Type B pancreatic cell (in vitro differentiated cells): ENCODE results near the gene GART. TPM values are rescaled to one million over a fixed set of nuclear protein-coding genes. Genes with fewer than 3 reads are reported as not detected.

Experiments used
- DNase-seq: peaks from one replicate; pipeline ENCODE4 v3.0.0; 2021; ENCODE audit warnings: mixed read lengths; ENCODE audit not compliant: unreplicated experiment; ENCODE audit errors: extremely low spot score
- H3K27ac Mint-ChIP-seq: 2 replicates; pipeline ENCODE4 v1.8.0; 2021; ENCODE audit warnings: mild to moderate bottlenecking, mixed read lengths
- H3K27me3 Mint-ChIP-seq: 2 replicates; pipeline ENCODE4 v1.8.0; 2021; ENCODE audit warnings: mixed read lengths
- H3K36me3 Mint-ChIP-seq: 2 replicates; pipeline ENCODE4 v1.8.0; 2021; ENCODE audit warnings: mixed read lengths
- H3K4me1 Mint-ChIP-seq: one replicate; pipeline ENCODE4 v1.8.0; 2021; ENCODE audit warnings: mixed read lengths; ENCODE audit not compliant: unreplicated experiment
- H3K4me3 Mint-ChIP-seq: 2 replicates; pipeline ENCODE4 v1.8.0; 2021; ENCODE audit warnings: mild to moderate bottlenecking, mixed read lengths
- H3K9me3 Mint-ChIP-seq: 2 replicates; pipeline ENCODE4 v1.8.0; 2021; ENCODE audit warnings: mixed read lengths
- CTCF ChIP-seq: fragments of 200-600 bp; sonication (generic); conservative IDR thresholded peaks from 2 replicates; pipeline ENCODE4 v1.5.0; 2021; ENCODE audit warnings: antibody characterized with exemption, mild to moderate bottlenecking
- total RNA-seq: library from RNA; stranded (reverse); gene quantifications from 2 replicates; pipeline ENCODE4 v1.2.1, GENCODE V29; 2021; ENCODE audit warnings: low replicate concordance

The GART gene
- total RNA-seq, 1 donor from 2014 or later: 107 TPM

- no peak for DNase-seq
- peaks cover 10% of the 10 kb centered on the region for H3K4me1 Mint-ChIP-seq
- TF ChIP-seq CTCF: no peak
- H3K36me3 Mint-ChIP-seq: peaks cover 33% of the 10 kb centered on the region
- H3K27ac Mint-ChIP-seq: no peak overlapping the region
- H3K4me3 Mint-ChIP-seq: no peak overlapping the region
- H3K27me3 Mint-ChIP-seq: no peaks in the 10 kb centered on the region
- no peaks in the 10 kb centered on the region for H3K9me3 Mint-ChIP-seq
These were observed 2.3 kb downstream of the GART start for GRCh38 chr21:33539616-33540015.

DNA sequence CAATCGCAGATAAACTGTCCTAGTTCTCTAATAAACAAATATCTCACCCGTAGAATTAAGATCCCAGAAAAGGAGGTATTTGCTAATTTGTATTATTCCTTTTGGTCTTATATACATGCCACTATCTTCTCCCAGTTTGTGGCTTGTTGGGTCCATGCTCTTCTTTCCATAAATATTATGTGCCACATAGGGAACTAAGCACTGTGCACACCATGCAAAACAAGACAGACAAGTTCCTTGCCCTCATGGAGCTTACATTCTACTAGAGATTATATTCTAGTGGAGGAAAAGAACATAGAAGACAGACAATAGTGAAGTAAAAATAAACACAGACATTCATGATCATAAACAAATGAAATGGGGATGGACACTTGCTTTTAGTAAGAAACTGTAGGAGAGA, 4.7 kb downstream of the GART start:
- Mint-ChIP-seq H3K27ac (no peak overlapping the region), H3K9me3 (no peaks in the 10 kb centered on the region), H3K27me3 (no peaks in the 10 kb centered on the region), H3K4me3 (no peak overlapping the region), H3K36me3 (peaks cover 36% of the 10 kb centered on the region), H3K4me1 (peaks cover 10% of the 10 kb centered on the region)
- DNase-seq: no peak
- no peak for TF ChIP-seq CTCF

GRCh38 chr21:33531007-33531406, 10.9 kb downstream of the GART start:
- H3K36me3 Mint-ChIP-seq: peaks cover 35% of the 10 kb centered on the region
- H3K27ac Mint-ChIP-seq: no peak overlapping the region

GRCh38 chr21:33522953-33523349, 19.0 kb downstream of the GART start:
- no peak for DNase-seq
- no peaks in the 10 kb centered on the region for H3K4me1 Mint-ChIP-seq
- no peak for TF ChIP-seq CTCF
- no peaks in the 10 kb centered on the region for H3K9me3 Mint-ChIP-seq
- no peaks in the 10 kb centered on the region for H3K27me3 Mint-ChIP-seq
- peaks cover 17% of the 10 kb centered on the region for H3K36me3 Mint-ChIP-seq
- H3K27ac Mint-ChIP-seq: no peak overlapping the region
- H3K4me3 Mint-ChIP-seq: no peak overlapping the region

More at GRCh38 chr21:33531007-33531406, 10.9 kb downstream of the GART start:
- DNase-seq: no peak
- Mint-ChIP-seq H3K4me3 (no peak overlapping the region), H3K9me3 (no peaks in the 10 kb centered on the region), H3K27me3 (no peaks in the 10 kb centered on the region), H3K4me1 (no peaks in the 10 kb centered on the region)
- no peak for TF ChIP-seq CTCF

DNA sequence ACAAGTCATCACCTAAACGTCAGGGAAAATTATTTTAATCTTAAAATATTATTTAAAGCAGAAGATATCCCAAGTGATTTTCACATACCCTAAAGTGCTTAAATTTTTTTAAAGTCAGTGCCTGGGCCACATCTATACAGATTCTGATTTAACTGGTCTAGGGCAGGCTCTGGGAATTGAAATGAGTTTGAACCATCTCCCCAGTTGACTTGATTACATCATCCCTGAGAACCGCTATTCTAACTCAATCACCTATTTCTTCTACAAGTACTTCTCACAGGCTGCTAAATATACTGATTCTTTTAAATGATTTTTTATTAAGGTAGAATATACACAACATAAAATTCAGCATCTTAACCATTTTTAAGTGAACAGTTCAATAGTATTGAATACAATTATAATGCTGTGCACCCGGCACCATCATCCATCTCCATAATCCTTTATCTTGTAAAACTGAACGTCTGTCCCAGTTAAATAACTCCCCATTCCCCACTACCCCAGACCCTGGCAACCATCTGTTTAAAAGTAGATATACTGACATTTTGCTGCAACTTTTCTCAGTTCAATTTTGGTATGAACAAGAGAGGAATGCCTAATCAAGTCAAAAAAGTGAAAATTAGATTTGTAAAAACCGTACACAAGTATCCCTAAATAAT, 19.5 kb downstream of the GART start:
- H3K9me3 Mint-ChIP-seq: no peaks in the 10 kb centered on the region
- no peak overlapping the region for H3K27ac Mint-ChIP-seq
- TF ChIP-seq CTCF: no peak
- H3K4me1 Mint-ChIP-seq: no peaks in the 10 kb centered on the region
- no peak for DNase-seq
- H3K4me3 Mint-ChIP-seq: no peak overlapping the region
- H3K36me3 Mint-ChIP-seq: peaks cover 20% of the 10 kb centered on the region
- H3K27me3 Mint-ChIP-seq: no peaks in the 10 kb centered on the region
